SU-DHL-6 (cell line): ENCODE results near the gene EGLN2.

Experiments used
- CTCF ChIP-seq: fragments of 200-600 bp; sonication (generic); IDR thresholded peaks from one replicate; pipeline ENCODE4 v1.5.1; 2017; ENCODE audit warnings: antibody characterized with exemption, mild to moderate bottlenecking, low read length, moderate library complexity; ENCODE audit not compliant: insufficient read depth, poor library complexity, severe bottlenecking
- EZH2phosphoT487 ChIP-seq: fragments of 200-600 bp; sonication (generic), shearing (Covaris generic); conservative IDR thresholded peaks from 2 replicates; pipeline ENCODE4 v1.6.1; 2018; ENCODE audit warnings: mild to moderate bottlenecking, antibody characterized with exemption, low read length, moderate library complexity, mixed read lengths

GRCh38 chr19:40803170-40803856 lies 4.3 kb downstream of the EGLN2 start:
- no peak for TF ChIP-seq CTCF
- no peak for TF ChIP-seq EZH2phosphoT487
